ENCODE results near the gene AKIRIN2. TPM values are rescaled to one million over a fixed set of nuclear protein-coding genes. Genes with fewer than 3 reads are reported as not detected.

Gene AKIRIN2
- total RNA-seq, 1 donor from 2014 or later, result 76.4 TPM

DNA sequence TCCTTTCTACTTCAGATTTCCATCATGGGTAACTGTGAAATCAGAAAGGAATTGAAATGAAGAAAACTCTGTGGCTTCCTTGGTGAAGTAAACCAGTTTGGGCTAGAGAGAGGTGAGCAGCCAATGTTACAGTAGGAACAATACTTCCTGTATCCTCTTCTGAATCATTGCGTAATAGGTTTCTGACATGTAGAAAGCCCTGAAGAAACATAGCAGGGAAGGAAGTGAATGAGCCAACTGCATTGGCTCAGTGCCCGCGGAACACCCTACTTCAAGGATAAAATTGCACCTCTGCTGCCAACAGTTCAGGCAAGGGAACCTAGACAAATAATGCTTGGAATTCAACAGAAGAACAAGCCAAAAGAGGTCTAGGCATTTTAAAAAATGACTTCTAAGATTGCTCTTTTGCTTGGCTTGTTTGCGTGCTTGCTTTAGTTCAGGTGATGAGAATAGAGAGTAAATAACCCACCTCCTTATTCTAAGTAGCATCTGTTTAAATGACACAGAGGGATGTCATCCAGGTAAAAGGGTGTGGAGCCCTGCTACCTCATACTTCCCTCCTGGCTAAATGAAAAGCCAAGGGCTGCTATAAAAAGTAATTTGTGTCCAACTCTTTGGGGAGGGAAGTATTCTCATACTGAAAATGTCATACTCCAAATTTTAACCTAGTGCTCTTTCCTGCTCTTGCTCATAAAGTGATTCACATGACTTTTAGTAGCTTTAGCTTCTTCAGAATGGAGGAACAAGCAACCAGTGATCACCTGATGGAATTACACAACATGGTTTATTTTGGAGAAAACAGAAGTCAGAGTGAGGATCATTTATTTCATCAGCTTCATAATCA, 30.0 kb upstream of the AKIRIN2 start:
- peak overlapping the region; percentile 41 for H3K4me3 Mint-ChIP-seq
- DNase-seq, result no peak
- peaks cover 25% of the 10 kb centered on the region for H3K4me1 Mint-ChIP-seq
- peak; percentile 74 for ATAC-seq (ENCODE audit: low read depth)
- H3K9me3 Mint-ChIP-seq, result no peaks in the 10 kb centered on the region
- intact Hi-C loops (cut with micrococcal nuclease), result no loop called here
- peak overlapping the region; percentile 7 for H3K27ac Mint-ChIP-seq
- no peaks in the 10 kb centered on the region for H3K27me3 Mint-ChIP-seq
- ChIA-PET POLR2A (interaction anchor here (0.5 to 1.5 kb wide), 6 partner anchors 13 to 32 kb away, joined by 3 to 7 read pairs (median 4); partner anchors contain the start of gene AKIRIN2), CTCF (no interaction called here)
- no peak for TF ChIP-seq CTCF (IDR thresholded peaks at IDR 0.05)
- H3K36me3 Mint-ChIP-seq (ENCODE audit: low read depth), result no peaks in the 10 kb centered on the region

DNA sequence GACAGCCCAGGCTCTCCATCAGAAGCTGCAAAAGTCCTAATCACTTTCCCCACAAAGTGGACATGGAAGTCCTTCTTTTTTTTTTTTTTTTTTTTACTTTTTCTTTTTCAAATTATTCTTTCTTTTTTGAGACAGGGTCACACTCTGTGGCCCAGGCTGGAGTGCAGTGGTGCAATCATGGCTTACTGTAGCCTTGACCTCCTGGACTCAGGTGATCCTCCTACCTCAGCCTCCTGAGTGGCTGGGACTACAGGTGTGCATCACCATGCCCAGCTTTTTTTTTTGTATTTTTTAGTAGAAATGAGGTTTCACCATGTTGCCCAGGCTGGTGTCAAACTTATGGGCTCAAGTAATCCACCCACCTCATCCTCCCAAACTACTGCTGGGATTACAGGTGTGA, 29.0 kb upstream of the AKIRIN2 start:
- intact Hi-C loops (cut with micrococcal nuclease), result no loop called here
- ChIA-PET POLR2A (interaction anchor here (0.8 kb wide), 1 partner anchor 23 kb away, joined by 9 read pairs; no protein-coding TSS in a partner anchor), CTCF (no interaction called here)
- Mint-ChIP-seq H3K4me1 (peaks cover 25% of the 10 kb centered on the region), H3K27ac (no peak overlapping the region), H3K4me3 (no peak overlapping the region), H3K27me3 (no peaks in the 10 kb centered on the region), H3K36me3 (ENCODE audit: low read depth) (no peaks in the 10 kb centered on the region), H3K9me3 (no peaks in the 10 kb centered on the region)
- TF ChIP-seq CTCF (IDR thresholded peaks at IDR 0.05), result no peak
- DNase-seq, result no peak
- no peak for ATAC-seq (ENCODE audit: low read depth)

GRCh38 chr6:87729965-87730719, 28.1 kb upstream of the AKIRIN2 start:
- Mint-ChIP-seq H3K36me3 (ENCODE audit: low read depth) (no peaks in the 10 kb centered on the region), H3K9me3 (no peaks in the 10 kb centered on the region), H3K27me3 (no peaks in the 10 kb centered on the region), H3K27ac (no peak overlapping the region), H3K4me1 (peaks cover 34% of the 10 kb centered on the region), H3K4me3 (no peak overlapping the region)
- ChIA-PET POLR2A (interaction anchor here (0.5 to 1.5 kb wide), 4 partner anchors 25 to 1025 kb away, joined by 3 to 4 read pairs (median 3); partner anchors contain the start of gene AKIRIN2), CTCF (no interaction called here)
- DNase-seq (no peak), ATAC-seq (ENCODE audit: low read depth) (no peak)
- TF ChIP-seq CTCF (IDR thresholded peaks at IDR 0.05), result no peak
- intact Hi-C loops (cut with micrococcal nuclease), result no loop called here

- no peaks in the 10 kb centered on the region for H3K27me3 Mint-ChIP-seq
- H3K27ac Mint-ChIP-seq, result no peak overlapping the region
These were observed 26.7 kb upstream of the AKIRIN2 start for GRCh38 chr6:87728706-87729105.

More at GRCh38 chr6:87728706-87729105, 26.7 kb upstream of the AKIRIN2 start:
- Mint-ChIP-seq H3K4me1 (peaks cover 40% of the 10 kb centered on the region), H3K36me3 (ENCODE audit: low read depth) (no peaks in the 10 kb centered on the region), H3K9me3 (no peaks in the 10 kb centered on the region), H3K4me3 (no peak overlapping the region)
- CTCF ChIA-PET, result no interaction called here
- no peak for DNase-seq
- intact Hi-C loops (cut with micrococcal nuclease), result no loop called here
- no peak for ATAC-seq (ENCODE audit: low read depth)
- POLR2A ChIA-PET, result interaction anchor here (1.5 kb wide), 1 partner anchor 27 kb away, joined by 4 read pairs; the partner anchor contains the start of gene AKIRIN2
- no peak for TF ChIP-seq CTCF (IDR thresholded peaks at IDR 0.05)

Measured in activated B cell treated with CpG ODN at 0.5 μM for 24 hours (primary cell).